Activated naive CD4-positive, alpha-beta T cell treated with anti-CD3 and anti-CD28 coated beads for 36 hours (primary cell): ENCODE results near the gene MEGF8. TPM values are rescaled to one million over a fixed set of nuclear protein-coding genes. Genes with fewer than 3 reads are reported as not detected.

Experiments
- CTCF ChIA-PET: fragments of 350-600 bp; sonication (Branson Sonifier 250); formaldehyde crosslinking; loops from one replicate; lab custom pipeline; 2021; ENCODE audit warnings: antibody characterized with exemption; lab: Charles Lee
- DNase-seq: peaks from one replicate; pipeline ENCODE4 v3.0.0-alpha.2; 2020
- H3K27ac Mint-ChIP-seq: one replicate; pipeline ENCODE4 v1.8.0; 2021; ENCODE audit warnings: mild to moderate bottlenecking, mixed read lengths
- H3K27me3 Mint-ChIP-seq: one replicate; pipeline ENCODE4 v1.8.0; 2021; ENCODE audit warnings: low read depth, mixed read lengths
- H3K36me3 Mint-ChIP-seq: one replicate; pipeline ENCODE4 v1.8.0; 2021; ENCODE audit warnings: low read depth, mixed read lengths
- H3K4me1 Mint-ChIP-seq: one replicate; pipeline ENCODE4 v1.8.0; 2021; ENCODE audit warnings: low read depth, mixed read lengths
- H3K4me3 Mint-ChIP-seq: one replicate; pipeline ENCODE4 v1.8.0; 2021; ENCODE audit warnings: mild to moderate bottlenecking, moderate library complexity, mixed read lengths
- H3K9me3 Mint-ChIP-seq: one replicate; pipeline ENCODE4 v1.8.0; 2021; ENCODE audit warnings: mixed read lengths
- intact Hi-C: fragments of 100-400 bp; cut with micrococcal nuclease; formaldehyde crosslinking; loops from one replicate; pipeline ENCODE4 v1.15.1; 2023
- total RNA-seq, 2 experiments: library from RNA; stranded (reverse); gene quantifications; one replicate each; pipeline ENCODE4 v1.2.3, GENCODE V29; 2021

Gene MEGF8
- total RNA-seq, 2 experiments from 2014 or later, result 3.3 to 4.0 TPM

- H3K36me3 Mint-ChIP-seq, result peaks cover 7% of the 10 kb centered on the region
- no peak overlapping the region for H3K4me3 Mint-ChIP-seq
- no peak overlapping the region for H3K27ac Mint-ChIP-seq
- intact Hi-C loops, result no loop called here
- DNase-seq, result no peak
- CTCF ChIA-PET, result interaction anchor here (1.3 to 1.8 kb wide), 3 partner anchors 10 to 163 kb away, joined by 4 to 6 read pairs (median 4); partner anchors contain the start of gene POU2F2
- no peaks in the 10 kb centered on the region for H3K9me3 Mint-ChIP-seq
- peaks cover 4% of the 10 kb centered on the region for H3K4me1 Mint-ChIP-seq
- no peaks in the 10 kb centered on the region for H3K27me3 Mint-ChIP-seq
Measured at GRCh38 chr19:42295342-42295741, 30.1 kb upstream of the MEGF8 start.

GRCh38 chr19:42295831-42296525 is 29.5 kb upstream of the MEGF8 start:
- H3K9me3 Mint-ChIP-seq, result no peaks in the 10 kb centered on the region
- CTCF ChIA-PET, result interaction anchor here (0.8 to 1.9 kb wide), 12 partner anchors 9 to 191 kb away, joined by 3 to 8 read pairs (median 4); partner anchors contain the start of genes POU2F2 and ZNF526
- DNase-seq, result peak; percentile 95
- no peak overlapping the region for H3K27ac Mint-ChIP-seq
- H3K27me3 Mint-ChIP-seq, result no peaks in the 10 kb centered on the region
- intact Hi-C loops, result loop anchor here (1.0 to 2.0 kb wide), 2 partner anchors 13 to 163 kb away; no protein-coding TSS in a partner anchor
- H3K4me1 Mint-ChIP-seq, result peaks cover 4% of the 10 kb centered on the region
- peaks cover 7% of the 10 kb centered on the region for H3K36me3 Mint-ChIP-seq
- H3K4me3 Mint-ChIP-seq, result no peak overlapping the region

- no peaks in the 10 kb centered on the region for H3K36me3 Mint-ChIP-seq
- no peak for DNase-seq
- H3K27me3 Mint-ChIP-seq, result no peaks in the 10 kb centered on the region
- peaks cover 8% of the 10 kb centered on the region for H3K4me1 Mint-ChIP-seq
- H3K4me3 Mint-ChIP-seq, result no peak overlapping the region
- H3K9me3 Mint-ChIP-seq, result no peaks in the 10 kb centered on the region
- intact Hi-C loops, result loop anchor here (2.0 kb wide), 1 partner anchor 14 kb away; no protein-coding TSS in a partner anchor
- H3K27ac Mint-ChIP-seq, result no peak overlapping the region
- CTCF ChIA-PET, result interaction anchor here (1.0 to 1.9 kb wide), 8 partner anchors 10 to 189 kb away, joined by 3 to 8 read pairs (median 4); no protein-coding TSS in a partner anchor
Measured at GRCh38 chr19:42297039-42297438, 28.4 kb upstream of the MEGF8 start.

GRCh38 chr19:42301646-42302203 is 23.7 kb upstream of the MEGF8 start, which contains the start of gene PRR19:
Gene PRR19, plus strand, starts transcription at chr19:42302132. Its CDS starts 7,453 bp downstream, at chr19:42309585.
- H3K4me3 Mint-ChIP-seq, result peak within 1 kb of the TSS; percentile 85
- intact Hi-C loops, result loop anchor here (1.0 to 2.0 kb wide), 5 partner anchors 24 to 122 kb away; partner anchors contain the start of genes DEDD2 and MEGF8

GRCh38 chr19:42303101-42303464 is 22.4 kb upstream of the MEGF8 start:
- Mint-ChIP-seq H3K9me3 (no peaks in the 10 kb centered on the region), H3K36me3 (no peaks in the 10 kb centered on the region), H3K4me3 (peak overlapping the region; percentile 85), H3K4me1 (peaks cover 19% of the 10 kb centered on the region), H3K27ac (peak overlapping the region; percentile 85), H3K27me3 (no peaks in the 10 kb centered on the region)
- no peak for DNase-seq
- intact Hi-C loops, result loop anchor here (2.0 kb wide), 1 partner anchor 86 kb away; the partner anchor contains the start of gene DEDD2
- CTCF ChIA-PET, result interaction anchor here (0.6 to 1.0 kb wide), 3 partner anchors 24 to 126 kb away, joined by 3 to 4 read pairs (median 4); no protein-coding TSS in a partner anchor

More at GRCh38 chr19:42301646-42302203, 23.7 kb upstream of the MEGF8 start, which contains the start of gene PRR19:
- Mint-ChIP-seq H3K27me3 (no peaks in the 10 kb centered on the region), H3K36me3 (no peaks in the 10 kb centered on the region), H3K4me1 (peaks cover 19% of the 10 kb centered on the region), H3K9me3 (no peaks in the 10 kb centered on the region), H3K27ac (peak within 1 kb of the TSS; percentile 85)
- CTCF ChIA-PET, result interaction anchor here (0.7 to 1.0 kb wide), 2 partner anchors 23 to 352 kb away, joined by 3 to 4 read pairs; no protein-coding TSS in a partner anchor
- no peak for DNase-seq

GRCh38 chr19:42303876-42304275 is 21.6 kb upstream of the MEGF8 start:
- Mint-ChIP-seq H3K4me3 (no peak overlapping the region), H3K9me3 (no peaks in the 10 kb centered on the region), H3K27me3 (no peaks in the 10 kb centered on the region), H3K27ac (no peak overlapping the region), H3K36me3 (no peaks in the 10 kb centered on the region), H3K4me1 (peaks cover 19% of the 10 kb centered on the region)
- no peak for DNase-seq
- CTCF ChIA-PET, result interaction anchor here (0.6 to 0.8 kb wide), 3 partner anchors 51 to 117 kb away, joined by 3 to 5 read pairs (median 4); no protein-coding TSS in a partner anchor
- intact Hi-C loops, result loop anchor here (2.0 kb wide), 1 partner anchor 87 kb away; the partner anchor contains the start of gene DEDD2

- DNase-seq, result no peak
- H3K4me3 Mint-ChIP-seq, result no peak overlapping the region
- H3K27ac Mint-ChIP-seq, result no peak overlapping the region
- peaks cover 13% of the 10 kb centered on the region for H3K4me1 Mint-ChIP-seq
- intact Hi-C loops, result no loop called here
- H3K9me3 Mint-ChIP-seq, result no peaks in the 10 kb centered on the region
- no peaks in the 10 kb centered on the region for H3K36me3 Mint-ChIP-seq
- CTCF ChIA-PET, result no interaction called here
- H3K27me3 Mint-ChIP-seq, result no peaks in the 10 kb centered on the region
Measured at GRCh38 chr19:42306646-42307045, 18.8 kb upstream of the MEGF8 start.

GRCh38 chr19:42309686-42310085 is 15.7 kb upstream of the MEGF8 start:
- H3K27me3 Mint-ChIP-seq, result peaks cover 21% of the 10 kb centered on the region
- DNase-seq, result no peak
- H3K9me3 Mint-ChIP-seq, result no peaks in the 10 kb centered on the region
- intact Hi-C loops, result no loop called here
- H3K27ac Mint-ChIP-seq, result no peak overlapping the region
- peaks cover 6% of the 10 kb centered on the region for H3K4me1 Mint-ChIP-seq
- CTCF ChIA-PET, result no interaction called here
- H3K4me3 Mint-ChIP-seq, result no peak overlapping the region
- H3K36me3 Mint-ChIP-seq, result no peaks in the 10 kb centered on the region

GRCh38 chr19:42311657-42312056 is 13.8 kb upstream of the MEGF8 start:
- CTCF ChIA-PET, result interaction anchor here (0.7 kb wide), 1 partner anchor 64 kb away, joined by 6 read pairs; no protein-coding TSS in a partner anchor
- H3K4me1 Mint-ChIP-seq, result peaks cover 6% of the 10 kb centered on the region
- no peak for DNase-seq
- peaks cover 21% of the 10 kb centered on the region for H3K27me3 Mint-ChIP-seq
- H3K9me3 Mint-ChIP-seq, result no peaks in the 10 kb centered on the region
- no peaks in the 10 kb centered on the region for H3K36me3 Mint-ChIP-seq
- no peak overlapping the region for H3K27ac Mint-ChIP-seq
- intact Hi-C loops, result no loop called here
- no peak overlapping the region for H3K4me3 Mint-ChIP-seq

GRCh38 chr19:42312370-42312769 is 13.1 kb upstream of the MEGF8 start:
- H3K9me3 Mint-ChIP-seq, result no peaks in the 10 kb centered on the region

GRCh38 chr19:42313096-42313839 is 12.2 kb upstream of the MEGF8 start, which contains the start of gene TMEM145:
Gene TMEM145, plus strand, starts transcription at chr19:42313309. Its CDS starts 68 bp downstream, at chr19:42313377.
- intact Hi-C loops, result no loop called here
- CTCF ChIA-PET, result no interaction called here

More at GRCh38 chr19:42312370-42312769, 13.1 kb upstream of the MEGF8 start:
- Mint-ChIP-seq H3K4me3 (no peak overlapping the region), H3K4me1 (peaks cover 9% of the 10 kb centered on the region), H3K27ac (no peak overlapping the region), H3K36me3 (no peaks in the 10 kb centered on the region), H3K27me3 (peaks cover 24% of the 10 kb centered on the region)
- intact Hi-C loops, result no loop called here
- no peak for DNase-seq
- CTCF ChIA-PET, result no interaction called here

More at GRCh38 chr19:42313096-42313839, 12.2 kb upstream of the MEGF8 start, which contains the start of gene TMEM145:
- no peaks in the 10 kb centered on the region for H3K36me3 Mint-ChIP-seq
- DNase-seq, result peak; percentile 46
- no peak within 1 kb of the TSS for H3K27ac Mint-ChIP-seq
- H3K9me3 Mint-ChIP-seq, result no peaks in the 10 kb centered on the region
- H3K4me1 Mint-ChIP-seq, result peaks cover 9% of the 10 kb centered on the region
- H3K4me3 Mint-ChIP-seq, result peak within 1 kb of the TSS; percentile 56
- peaks cover 24% of the 10 kb centered on the region for H3K27me3 Mint-ChIP-seq
